Upper lobe of right lung (tissue), 1 donor: ENCODE data around the gene GPR162. TPM values are rescaled to one million over a fixed set of nuclear protein-coding genes. Genes with fewer than 3 reads are reported as not detected.

Experiments
- ATAC-seq: fragments of 200-7000 bp; cut with Tn5 transposase; one replicate; pipeline ENCODE4 v1.9.1; 2020; ENCODE audit warnings: mild to moderate bottlenecking, moderate library complexity
- DNase-seq: peaks from one replicate; pipeline ENCODE4 v3.0.0-alpha.2; 2020
- H3K27ac ChIP-seq: fragments of 200-600 bp; one replicate; pipeline ENCODE4 v1.8.0; 2022
- H3K27me3 ChIP-seq: fragments of 200-600 bp; one replicate; pipeline ENCODE4 v1.8.0; 2022; ENCODE audit warnings: mild to moderate bottlenecking
- H3K36me3 ChIP-seq: fragments of 200-600 bp; one replicate; pipeline ENCODE4 v1.8.0; 2022
- H3K4me1 ChIP-seq: fragments of 200-600 bp; one replicate; pipeline ENCODE4 v1.8.0; 2022
- H3K4me3 ChIP-seq: fragments of 200-600 bp; one replicate; pipeline ENCODE4 v1.8.0; 2022; ENCODE audit warnings: mild to moderate bottlenecking
- H3K9me3 ChIP-seq: fragments of 200-600 bp; one replicate; pipeline ENCODE4 v1.8.0; 2022
- CTCF ChIP-seq: fragments of 200-600 bp; IDR thresholded peaks from one replicate; pipeline ENCODE4 v1.8.0; 2022; ENCODE audit warnings: antibody characterized with exemption
- intact Hi-C: fragments of 100-400 bp; cut with DNase I; formaldehyde crosslinking; loops from one replicate; pipeline ENCODE4 v1.11.0; 2022
- total RNA-seq: library from RNA; stranded (reverse); fragmentation: NEBNext Ultra II Directional; extraction: Animal tissue kit (Norgen Biotek cat#: 25700); gene quantifications from one replicate; pipeline ENCODE4 v1.2.1, GENCODE V29; 2021
- donor health status: DM: no; HTN: yes; CAD: no; lungs with severe emphysema.

GPR162 gene
- total RNA-seq, 1 donor from 2014 or later = 17.1 TPM

GRCh38 chr12:6780573-6780972 is 41.0 kb upstream of the GPR162 start:
- TF ChIP-seq CTCF = no peak
- no peaks in the 10 kb centered on the region for H3K27me3 ChIP-seq
- no peak overlapping the region for H3K27ac ChIP-seq
- peaks cover 10% of the 10 kb centered on the region for H3K4me1 ChIP-seq
- no peak for ATAC-seq
- H3K9me3 ChIP-seq = no peaks in the 10 kb centered on the region
- intact Hi-C loops = no loop called here
- no peaks in the 10 kb centered on the region for H3K36me3 ChIP-seq
- H3K4me3 ChIP-seq = no peak overlapping the region
- DNase-seq = no peak

- H3K27ac ChIP-seq = no peak overlapping the region
These were observed 39.5 kb upstream of the GPR162 start for GRCh38 chr12:6782119-6782518.

GRCh38 chr12:6782850-6783566 is 38.6 kb upstream of the GPR162 start:
- Histone ChIP-seq H3K27me3 (no peaks in the 10 kb centered on the region), H3K4me3 (no peak overlapping the region), H3K4me1 (peaks cover 20% of the 10 kb centered on the region), H3K27ac (no peak overlapping the region), H3K36me3 (no peaks in the 10 kb centered on the region), H3K9me3 (no peaks in the 10 kb centered on the region)
- ATAC-seq (no peak), DNase-seq (no peak)
- no peak for TF ChIP-seq CTCF
- intact Hi-C loops = no loop called here

More at GRCh38 chr12:6782119-6782518, 39.5 kb upstream of the GPR162 start:
- H3K36me3 ChIP-seq = no peaks in the 10 kb centered on the region
- intact Hi-C loops = no loop called here
- H3K4me1 ChIP-seq = peaks cover 15% of the 10 kb centered on the region
- no peak overlapping the region for H3K4me3 ChIP-seq
- H3K27me3 ChIP-seq = no peaks in the 10 kb centered on the region
- no peak for DNase-seq
- H3K9me3 ChIP-seq = no peaks in the 10 kb centered on the region
- TF ChIP-seq CTCF = no peak
- no peak for ATAC-seq

GRCh38 chr12:6783828-6784227 is 37.8 kb upstream of the GPR162 start:
- Histone ChIP-seq H3K9me3 (no peaks in the 10 kb centered on the region), H3K27ac (no peak overlapping the region), H3K36me3 (no peaks in the 10 kb centered on the region), H3K4me1 (peaks cover 18% of the 10 kb centered on the region), H3K27me3 (no peaks in the 10 kb centered on the region), H3K4me3 (no peak overlapping the region)
- intact Hi-C loops = no loop called here
- no peak for TF ChIP-seq CTCF
- no peak for ATAC-seq
- no peak for DNase-seq

GRCh38 chr12:6784296-6784695 is 37.3 kb upstream of the GPR162 start:
- Histone ChIP-seq H3K27me3 (no peaks in the 10 kb centered on the region), H3K4me3 (no peak overlapping the region), H3K4me1 (peaks cover 18% of the 10 kb centered on the region), H3K36me3 (no peaks in the 10 kb centered on the region), H3K27ac (no peak overlapping the region), H3K9me3 (no peaks in the 10 kb centered on the region)
- no peak for DNase-seq
- intact Hi-C loops = no loop called here
- ATAC-seq = no peak
- TF ChIP-seq CTCF = no peak

GRCh38 chr12:6784761-6785160 is 36.9 kb upstream of the GPR162 start:
- Histone ChIP-seq H3K27me3 (no peaks in the 10 kb centered on the region), H3K4me3 (no peak overlapping the region), H3K36me3 (no peaks in the 10 kb centered on the region), H3K9me3 (no peaks in the 10 kb centered on the region), H3K27ac (no peak overlapping the region), H3K4me1 (peaks cover 17% of the 10 kb centered on the region)
- intact Hi-C loops = no loop called here
- no peak for TF ChIP-seq CTCF
- DNase-seq (no peak), ATAC-seq (no peak)
